ENCODE results near the gene C1orf74.
"Not testable (repeated sequence)": the region's sequence is repeated elsewhere in the genome, so short reads cannot be mapped to it uniquely, and the experiment has no call there.

C1orf74 gene

GRCh38 chr1:209805341-209805781 lies 21.0 kb upstream of the C1orf74 start:
- no peak for DNase-seq

GRCh38 chr1:209803568-209803967 lies 19.2 kb upstream of the C1orf74 start:
- DNase-seq: no peak

- DNase-seq: no peak
Observed at GRCh38 chr1:209802780-209803152, 18.4 kb upstream of the C1orf74 start.

GRCh38 chr1:209802117-209802779 lies 17.9 kb upstream of the C1orf74 start:
- peak; percentile 32 for DNase-seq

GRCh38 chr1:209800984-209801834 lies 16.9 kb upstream of the C1orf74 start:
- DNase-seq: peak; percentile 82

- DNase-seq: no peak
Observed at GRCh38 chr1:209797978-209798639, 13.8 kb upstream of the C1orf74 start.

- not testable (repeated sequence) for DNase-seq
Observed at GRCh38 chr1:209793711-209794110, 9.4 kb upstream of the C1orf74 start.

- DNase-seq: no peak
Observed at GRCh38 chr1:209791920-209792319, 7.6 kb upstream of the C1orf74 start.

GRCh38 chr1:209790286-209791193 lies 6.2 kb upstream of the C1orf74 start:
- DNase-seq: no peak

GRCh38 chr1:209789245-209789644 lies 4.9 kb upstream of the C1orf74 start:
- DNase-seq: no peak

GRCh38 chr1:209787551-209787950 lies 3.2 kb upstream of the C1orf74 start:
- peak; percentile 64 for DNase-seq

GRCh38 chr1:209786146-209786545 lies 1.8 kb upstream of the C1orf74 start:
- no peak for DNase-seq

GRCh38 chr1:209785592-209785991 lies 1.2 kb upstream of the C1orf74 start:
- DNase-seq: no peak

- DNase-seq: no peak
Observed at GRCh38 chr1:209783386-209783785, 973 bp downstream of the C1orf74 start.

- DNase-seq: no peak
Observed at GRCh38 chr1:209780268-209780667, 4.1 kb downstream of the C1orf74 start.

- DNase-seq: no peak
Observed at GRCh38 chr1:209778102-209778501, 6.3 kb downstream of the C1orf74 start.

- no peak for DNase-seq
Observed at GRCh38 chr1:209777587-209777986, 6.8 kb downstream of the C1orf74 start.

GRCh38 chr1:209775678-209776077 lies 8.7 kb downstream of the C1orf74 start:
- DNase-seq: no peak

GRCh38 chr1:209774592-209774991 lies 9.8 kb downstream of the C1orf74 start:
- DNase-seq: no peak

- DNase-seq: no peak
Observed at GRCh38 chr1:209772126-209772525, 12.2 kb downstream of the C1orf74 start.

GRCh38 chr1:209770636-209771415 lies 13.5 kb downstream of the C1orf74 start:
- DNase-seq: no peak

GRCh38 chr1:209769971-209770370 lies 14.4 kb downstream of the C1orf74 start:
- no peak for DNase-seq

Measured in NCI-H1092 treated with DMSO at 0.1 percent for 48 hours (cell line).